Retina (tissue), 1 donor: ENCODE measurements around the gene FAM98C.
"Not testable (repeated sequence)": the region's sequence is repeated elsewhere in the genome, so short reads cannot be mapped to it uniquely, and the experiment has no call there.

ENCODE experiments used
- DNase-seq: peaks from one replicate; pipeline ENCODE4 v3.0.0-alpha.2; 2016

Gene FAM98C

GRCh38 chr19:38402967-38403674 lies at the start of gene FAM98C:
Gene FAM98C, plus strand, starts transcription at chr19:38403093. Its CDS starts 61 bp downstream, at chr19:38403154.
- peak; percentile 100 for DNase-seq

- DNase-seq, result no peak
These were observed 46.9 kb upstream of the FAM98C start for GRCh38 chr19:38355728-38356725.

GRCh38 chr19:38358071-38358470 lies 44.8 kb upstream of the FAM98C start:
- DNase-seq, result no peak

- DNase-seq, result no peak
These were observed 43.5 kb upstream of the FAM98C start for GRCh38 chr19:38359242-38360021.

- no peak for DNase-seq
These were observed 42.5 kb upstream of the FAM98C start for GRCh38 chr19:38360351-38360750.

- DNase-seq, result no peak
These were observed 41.9 kb upstream of the FAM98C start for GRCh38 chr19:38360839-38361631.

- DNase-seq, result peak; percentile 89
These were observed 41.2 kb upstream of the FAM98C start for GRCh38 chr19:38361633-38362075.

- peak; percentile 82 for DNase-seq
These were observed 40.6 kb upstream of the FAM98C start for GRCh38 chr19:38362076-38362945.

GRCh38 chr19:38362946-38363688 lies 39.8 kb upstream of the FAM98C start:
- DNase-seq, result not testable (repeated sequence)

GRCh38 chr19:38367041-38367440 lies 35.9 kb upstream of the FAM98C start:
- DNase-seq, result no peak

- DNase-seq, result no peak
These were observed 33.3 kb upstream of the FAM98C start for GRCh38 chr19:38369584-38369983.

- no peak for DNase-seq
These were observed 32.6 kb upstream of the FAM98C start for GRCh38 chr19:38370299-38370698.

- no peak for DNase-seq
These were observed 31.8 kb upstream of the FAM98C start for GRCh38 chr19:38371081-38371480.

- DNase-seq, result no peak
These were observed 29.0 kb upstream of the FAM98C start for GRCh38 chr19:38373907-38374331.

- DNase-seq, result peak; percentile 98
These were observed 28.4 kb upstream of the FAM98C start, which contains the start of gene PSMD8 for GRCh38 chr19:38374332-38375097. Gene PSMD8, plus strand, starts transcription at chr19:38374571. Its CDS starts 31 bp downstream, at chr19:38374602.

- no peak for DNase-seq
These were observed 27.8 kb upstream of the FAM98C start for GRCh38 chr19:38375098-38375493.

- DNase-seq, result no peak
These were observed 27.1 kb upstream of the FAM98C start for GRCh38 chr19:38375748-38376147.

- no peak for DNase-seq
These were observed 26.3 kb upstream of the FAM98C start for GRCh38 chr19:38376576-38376975.

- no peak for DNase-seq
These were observed 25.8 kb upstream of the FAM98C start for GRCh38 chr19:38377052-38377451.
